Adrenal gland (tissue), 5 donors: ENCODE measurements around the gene GDF10.

Source experiments
- CTCF ChIP-seq, 6 experiments: fragments of 450-650 bp in 4 of 6; fragments of 200-600 bp in 2 of 6; sonication (generic) in 1 of 6; IDR thresholded peaks; 1 replicate in 5 of 6; 2 replicates in 1 of 6; pipeline versions ENCODE4 v1.5.1 to v1.8.0; 2016 to 2021; ENCODE audit warnings: antibody characterized with exemption in 6 of 6, mild to moderate bottlenecking in 2 of 6, moderate library complexity in 1 of 6
- POLR2A ChIP-seq, 2 donors: fragments of 450-650 bp; IDR thresholded peaks; one replicate each; pipeline ENCODE4 v1.6.1; 2017; ENCODE audit warnings: antibody characterized with exemption in 2 of 2, mild to moderate bottlenecking in 2 of 2, moderate library complexity in 1 of 2
- donor health status: DM: no; HTN: no; CAD: no.

GRCh38 chr10:47311932-47312662 is 12.1 kb downstream of the GDF10 start:
- peak; percentile 64 to 93 (median 84) for TF ChIP-seq CTCF (IDR thresholded peaks at IDR 0.05)
- no peak for TF ChIP-seq POLR2A (IDR thresholded peaks at IDR 0.05)
